ENCODE measurements around the gene SLC30A3. TPM values are rescaled to one million over a fixed set of nuclear protein-coding genes. Genes with fewer than 3 reads are reported as not detected.

Gene SLC30A3
- total and polyA plus RNA-seq, 2 of the 13 experiments (the other 11 are each of a cell fraction or from before 2014, with no cell fraction given) = 0.38 to 0.79 TPM

DNA sequence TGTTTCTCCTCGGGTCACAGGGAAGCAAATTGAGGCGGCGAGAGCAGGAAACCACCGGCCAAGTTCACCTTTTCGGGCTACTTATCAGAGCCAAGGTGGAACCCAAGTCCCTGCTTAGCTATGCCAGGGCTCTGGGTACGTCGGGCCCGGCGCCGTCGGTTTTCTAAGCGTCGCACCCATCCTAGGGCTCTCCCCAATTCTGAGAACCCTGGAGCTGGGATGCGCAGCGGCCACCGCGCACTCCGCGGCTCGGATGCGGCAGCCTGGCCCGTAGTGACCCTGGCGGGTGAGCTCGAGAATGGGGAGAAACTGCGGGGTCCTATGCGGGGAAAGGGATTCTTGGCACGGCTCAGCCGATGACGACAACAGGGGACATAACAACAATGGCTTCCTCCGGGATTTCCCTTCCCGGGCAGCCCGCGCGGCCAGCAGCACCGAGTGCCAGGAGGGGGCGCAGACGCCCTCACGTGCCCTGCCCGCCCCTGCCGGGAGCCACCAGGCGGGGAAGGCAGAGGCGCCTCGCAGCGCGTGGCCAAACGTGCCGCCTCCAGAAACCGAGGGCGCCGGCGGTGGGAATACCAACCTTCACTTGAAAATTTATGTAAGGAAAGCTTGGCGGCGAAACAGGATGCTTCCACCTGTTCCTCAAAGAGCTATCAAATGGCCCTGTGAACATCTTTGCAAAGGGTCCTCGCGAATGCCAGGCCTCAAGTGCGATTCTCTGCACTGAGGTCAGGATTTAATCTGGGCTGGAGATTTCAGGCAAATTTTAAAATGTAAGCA lies 2.1 kb upstream of the SLC30A3 start (continued):
- TF ChIP-seq ATF7-NPFF (CRISPR knock-in tag; IDR thresholded peaks at IDR 0.05; ENCODE audit: low read depth) = no peak; the same call in 1 of the 2 replicates
- TF ChIP-seq, protein P1, sequence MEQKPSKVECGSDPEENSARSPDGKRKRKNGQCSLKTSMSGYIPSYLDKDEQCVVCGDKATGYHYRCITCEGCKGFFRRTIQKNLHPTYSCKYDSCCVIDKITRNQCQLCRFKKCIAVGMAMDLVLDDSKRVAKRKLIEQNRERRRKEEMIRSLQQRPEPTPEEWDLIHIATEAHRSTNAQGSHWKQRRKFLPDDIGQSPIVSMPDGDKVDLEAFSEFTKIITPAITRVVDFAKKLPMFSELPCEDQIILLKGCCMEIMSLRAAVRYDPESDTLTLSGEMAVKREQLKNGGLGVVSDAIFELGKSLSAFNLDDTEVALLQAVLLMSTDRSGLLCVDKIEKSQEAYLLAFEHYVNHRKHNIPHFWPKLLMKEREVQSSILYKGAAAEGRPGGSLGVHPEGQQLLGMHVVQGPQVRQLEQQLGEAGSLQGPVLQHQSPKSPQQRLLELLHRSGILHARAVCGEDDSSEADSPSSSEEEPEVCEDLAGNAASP (CRISPR knock-in tag; IDR thresholded peaks at IDR 0.05; ENCODE audit: borderline replicate concordance) = 0 out of 2 replicates have a peak, but pooled peaks have one; percentile 62
- no peak; the same call in 1 of the 2 replicates for TF ChIP-seq MTF1 (CRISPR knock-in tag; IDR thresholded peaks at IDR 0.05)
- TF ChIP-seq CENPX (CRISPR knock-in tag; IDR thresholded peaks at IDR 0.05) = no peak
- 0 out of 2 replicates have a peak, but pooled peaks have one; percentile 54 for TF ChIP-seq MED13 (CRISPR knock-in tag; IDR thresholded peaks at IDR 0.05)
- no peak for TF ChIP-seq MATR3 (CRISPR knock-in tag; IDR thresholded peaks at IDR 0.05)
- TF ChIP-seq NKX3-1 (CRISPR knock-in tag; IDR thresholded peaks at IDR 0.05) = no peak
- TF ChIP-seq MED1 (CRISPR knock-in tag; IDR thresholded peaks at IDR 0.05) = peak; percentile 21; the same call in 1 of the 2 replicates
- TF ChIP-seq, protein P2, sequence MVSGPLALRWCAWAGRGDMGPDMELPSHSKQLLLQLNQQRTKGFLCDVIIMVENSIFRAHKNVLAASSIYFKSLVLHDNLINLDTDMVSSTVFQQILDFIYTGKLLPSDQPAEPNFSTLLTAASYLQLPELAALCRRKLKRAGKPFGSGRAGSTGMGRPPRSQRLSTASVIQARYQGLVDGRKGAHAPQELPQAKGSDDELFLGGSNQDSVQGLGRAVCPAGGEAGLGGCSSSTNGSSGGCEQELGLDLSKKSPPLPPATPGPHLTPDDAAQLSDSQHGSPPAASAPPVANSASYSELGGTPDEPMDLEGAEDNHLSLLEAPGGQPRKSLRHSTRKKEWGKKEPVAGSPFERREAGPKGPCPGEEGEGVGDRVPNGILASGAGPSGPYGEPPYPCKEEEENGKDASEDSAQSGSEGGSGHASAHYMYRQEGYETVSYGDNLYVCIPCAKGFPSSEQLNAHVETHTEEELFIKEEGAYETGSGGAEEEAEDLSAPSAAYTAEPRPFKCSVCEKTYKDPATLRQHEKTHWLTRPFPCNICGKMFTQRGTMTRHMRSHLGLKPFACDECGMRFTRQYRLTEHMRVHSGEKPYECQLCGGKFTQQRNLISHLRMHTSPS (CRISPR knock-in tag; IDR thresholded peaks at IDR 0.05; ENCODE audit: low read depth) = peak; percentile 94
- TF ChIP-seq ZSCAN25 (CRISPR knock-in tag; IDR thresholded peaks at IDR 0.05) = peak; percentile 64; the same call in 1 of the 2 replicates
- TF ChIP-seq, protein P3, sequence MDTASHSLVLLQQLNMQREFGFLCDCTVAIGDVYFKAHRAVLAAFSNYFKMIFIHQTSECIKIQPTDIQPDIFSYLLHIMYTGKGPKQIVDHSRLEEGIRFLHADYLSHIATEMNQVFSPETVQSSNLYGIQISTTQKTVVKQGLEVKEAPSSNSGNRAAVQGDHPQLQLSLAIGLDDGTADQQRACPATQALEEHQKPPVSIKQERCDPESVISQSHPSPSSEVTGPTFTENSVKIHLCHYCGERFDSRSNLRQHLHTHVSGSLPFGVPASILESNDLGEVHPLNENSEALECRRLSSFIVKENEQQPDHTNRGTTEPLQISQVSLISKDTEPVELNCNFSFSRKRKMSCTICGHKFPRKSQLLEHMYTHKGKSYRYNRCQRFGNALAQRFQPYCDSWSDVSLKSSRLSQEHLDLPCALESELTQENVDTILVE (CRISPR knock-in tag; IDR thresholded peaks at IDR 0.05) = peak; percentile 68; the same call in 1 of the 2 replicates
- TF ChIP-seq MIER3 (CRISPR knock-in tag; IDR thresholded peaks at IDR 0.05; ENCODE audit: borderline replicate concordance) = 0 out of 2 replicates have a peak, but pooled peaks have one; percentile 34
- TF ChIP-seq, protein P4, sequence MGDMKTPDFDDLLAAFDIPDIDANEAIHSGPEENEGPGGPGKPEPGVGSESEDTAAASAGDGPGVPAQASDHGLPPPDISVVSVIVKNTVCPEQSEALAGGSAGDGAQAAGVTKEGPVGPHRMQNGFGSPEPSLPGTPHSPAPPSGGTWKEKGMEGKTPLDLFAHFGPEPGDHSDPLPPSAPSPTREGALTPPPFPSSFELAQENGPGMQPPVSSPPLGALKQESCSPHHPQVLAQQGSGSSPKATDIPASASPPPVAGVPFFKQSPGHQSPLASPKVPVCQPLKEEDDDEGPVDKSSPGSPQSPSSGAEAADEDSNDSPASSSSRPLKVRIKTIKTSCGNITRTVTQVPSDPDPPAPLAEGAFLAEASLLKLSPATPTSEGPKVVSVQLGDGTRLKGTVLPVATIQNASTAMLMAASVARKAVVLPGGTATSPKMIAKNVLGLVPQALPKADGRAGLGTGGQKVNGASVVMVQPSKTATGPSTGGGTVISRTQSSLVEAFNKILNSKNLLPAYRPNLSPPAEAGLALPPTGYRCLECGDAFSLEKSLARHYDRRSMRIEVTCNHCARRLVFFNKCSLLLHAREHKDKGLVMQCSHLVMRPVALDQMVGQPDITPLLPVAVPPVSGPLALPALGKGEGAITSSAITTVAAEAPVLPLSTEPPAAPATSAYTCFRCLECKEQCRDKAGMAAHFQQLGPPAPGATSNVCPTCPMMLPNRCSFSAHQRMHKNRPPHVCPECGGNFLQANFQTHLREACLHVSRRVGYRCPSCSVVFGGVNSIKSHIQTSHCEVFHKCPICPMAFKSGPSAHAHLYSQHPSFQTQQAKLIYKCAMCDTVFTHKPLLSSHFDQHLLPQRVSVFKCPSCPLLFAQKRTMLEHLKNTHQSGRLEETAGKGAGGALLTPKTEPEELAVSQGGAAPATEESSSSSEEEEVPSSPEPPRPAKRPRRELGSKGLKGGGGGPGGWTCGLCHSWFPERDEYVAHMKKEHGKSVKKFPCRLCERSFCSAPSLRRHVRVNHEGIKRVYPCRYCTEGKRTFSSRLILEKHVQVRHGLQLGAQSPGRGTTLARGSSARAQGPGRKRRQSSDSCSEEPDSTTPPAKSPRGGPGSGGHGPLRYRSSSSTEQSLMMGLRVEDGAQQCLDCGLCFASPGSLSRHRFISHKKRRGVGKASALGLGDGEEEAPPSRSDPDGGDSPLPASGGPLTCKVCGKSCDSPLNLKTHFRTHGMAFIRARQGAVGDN (CRISPR knock-in tag; IDR thresholded peaks at IDR 0.05) = peak; percentile 94
